ENCODE data around the gene FSTL1.
"Not testable (repeated sequence)": the region's sequence is repeated elsewhere in the genome, so short reads cannot be mapped to it uniquely, and the experiment has no call there.

Gene FSTL1

GRCh38 chr3:120382941-120383447 is 67.8 kb downstream of the FSTL1 start:
- no peak overlapping the region for H3K4me3 ChIP-seq (replicated peaks; ENCODE audit: low read depth, low read length)
- no peak for TF ChIP-seq CTCF (IDR thresholded peaks at IDR 0.05; ENCODE audit: low read depth, low read length, missing control alignments)
- no peak for DNase-seq (ENCODE audit: extremely low read depth, low read depth)

GRCh38 chr3:120381503-120381902 is 69.3 kb downstream of the FSTL1 start:
- no peak for TF ChIP-seq CTCF (IDR thresholded peaks at IDR 0.05; ENCODE audit: low read depth, low read length, missing control alignments)
- DNase-seq (ENCODE audit: extremely low read depth, low read depth): no peak
- no peak overlapping the region for H3K4me3 ChIP-seq (replicated peaks; ENCODE audit: low read depth, low read length)

GRCh38 chr3:120377948-120378347 is 72.8 kb downstream of the FSTL1 start:
- DNase-seq (ENCODE audit: extremely low read depth, low read depth): not testable (repeated sequence)

GRCh38 chr3:120370463-120370862 is 80.3 kb downstream of the FSTL1 start:
- TF ChIP-seq CTCF (IDR thresholded peaks at IDR 0.05; ENCODE audit: low read depth, low read length, missing control alignments): no peak
- no peak overlapping the region for H3K4me3 ChIP-seq (replicated peaks; ENCODE audit: low read depth, low read length)
- DNase-seq (ENCODE audit: extremely low read depth, low read depth): no peak

More at GRCh38 chr3:120377948-120378347, 72.8 kb downstream of the FSTL1 start:
- H3K4me3 ChIP-seq (replicated peaks; ENCODE audit: low read depth, low read length): not testable (repeated sequence)

GRCh38 chr3:120369037-120369467 is 81.7 kb downstream of the FSTL1 start:
- H3K4me3 ChIP-seq (replicated peaks; ENCODE audit: low read depth, low read length): no peak overlapping the region
- TF ChIP-seq CTCF (IDR thresholded peaks at IDR 0.05; ENCODE audit: low read depth, low read length, missing control alignments): no peak
- no peak for DNase-seq (ENCODE audit: extremely low read depth, low read depth)

- TF ChIP-seq CTCF (IDR thresholded peaks at IDR 0.05; ENCODE audit: low read depth, low read length, missing control alignments): no peak
- H3K4me3 ChIP-seq (replicated peaks; ENCODE audit: low read depth, low read length): no peak overlapping the region
- DNase-seq (ENCODE audit: extremely low read depth, low read depth): no peak
Observed at GRCh38 chr3:120368172-120368571, 82.6 kb downstream of the FSTL1 start.

- no peak for DNase-seq (ENCODE audit: extremely low read depth, low read depth)
- no peak for TF ChIP-seq CTCF (IDR thresholded peaks at IDR 0.05; ENCODE audit: low read depth, low read length, missing control alignments)
- no peak overlapping the region for H3K4me3 ChIP-seq (replicated peaks; ENCODE audit: low read depth, low read length)
Observed at GRCh38 chr3:120364821-120365220, 86.0 kb downstream of the FSTL1 start.

Measured in HFF-Myc (cell line).